Fibroblast of pulmonary artery (primary cell): Measurements from ENCODE around the gene APBB2.

Experiments used
- DNase-seq: peaks from one replicate; pipeline ENCODE4 v3.0.0-alpha.2; 2010; ENCODE audit warnings: low read depth
- H3K4me3 ChIP-seq: replicated peaks from 2 replicates; pipeline ENCODE4 v1.5.1; 2011; ENCODE audit warnings: low read depth, mild to moderate bottlenecking, control low read depth, low read length, moderate library complexity
- TF ChIP-seq, protein P1 (sequence below): IDR thresholded peaks from 2 replicates; pipeline ENCODE4 v1.5.1; 2011; ENCODE audit warnings: mild to moderate bottlenecking, control low read depth, low read length, inconsistent platforms; ENCODE audit errors: missing control alignments

APBB2 gene

DNA sequence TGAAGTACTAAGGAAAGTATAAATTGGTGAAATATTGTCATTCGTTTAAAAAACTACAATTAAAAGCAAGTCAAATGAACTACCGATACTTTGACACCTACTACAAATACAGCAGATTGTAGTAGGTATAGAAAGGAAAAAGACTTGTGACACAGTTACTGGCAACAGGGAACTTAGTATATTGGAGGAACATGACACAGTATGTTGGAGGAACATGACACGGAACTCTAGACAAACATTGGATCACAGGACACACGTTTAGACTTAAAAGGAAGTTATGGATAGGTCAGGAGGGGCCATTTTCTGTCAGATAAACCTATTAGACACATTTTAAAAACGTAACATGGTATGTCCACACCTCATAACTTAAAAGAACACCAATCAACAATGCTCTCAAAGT lies 132.5 kb downstream of the APBB2 start:
- DNase-seq, result no peak
- no peak overlapping the region for H3K4me3 ChIP-seq
- TF ChIP-seq, protein P1, sequence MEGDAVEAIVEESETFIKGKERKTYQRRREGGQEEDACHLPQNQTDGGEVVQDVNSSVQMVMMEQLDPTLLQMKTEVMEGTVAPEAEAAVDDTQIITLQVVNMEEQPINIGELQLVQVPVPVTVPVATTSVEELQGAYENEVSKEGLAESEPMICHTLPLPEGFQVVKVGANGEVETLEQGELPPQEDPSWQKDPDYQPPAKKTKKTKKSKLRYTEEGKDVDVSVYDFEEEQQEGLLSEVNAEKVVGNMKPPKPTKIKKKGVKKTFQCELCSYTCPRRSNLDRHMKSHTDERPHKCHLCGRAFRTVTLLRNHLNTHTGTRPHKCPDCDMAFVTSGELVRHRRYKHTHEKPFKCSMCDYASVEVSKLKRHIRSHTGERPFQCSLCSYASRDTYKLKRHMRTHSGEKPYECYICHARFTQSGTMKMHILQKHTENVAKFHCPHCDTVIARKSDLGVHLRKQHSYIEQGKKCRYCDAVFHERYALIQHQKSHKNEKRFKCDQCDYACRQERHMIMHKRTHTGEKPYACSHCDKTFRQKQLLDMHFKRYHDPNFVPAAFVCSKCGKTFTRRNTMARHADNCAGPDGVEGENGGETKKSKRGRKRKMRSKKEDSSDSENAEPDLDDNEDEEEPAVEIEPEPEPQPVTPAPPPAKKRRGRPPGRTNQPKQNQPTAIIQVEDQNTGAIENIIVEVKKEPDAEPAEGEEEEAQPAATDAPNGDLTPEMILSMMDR, result no peak

DNA sequence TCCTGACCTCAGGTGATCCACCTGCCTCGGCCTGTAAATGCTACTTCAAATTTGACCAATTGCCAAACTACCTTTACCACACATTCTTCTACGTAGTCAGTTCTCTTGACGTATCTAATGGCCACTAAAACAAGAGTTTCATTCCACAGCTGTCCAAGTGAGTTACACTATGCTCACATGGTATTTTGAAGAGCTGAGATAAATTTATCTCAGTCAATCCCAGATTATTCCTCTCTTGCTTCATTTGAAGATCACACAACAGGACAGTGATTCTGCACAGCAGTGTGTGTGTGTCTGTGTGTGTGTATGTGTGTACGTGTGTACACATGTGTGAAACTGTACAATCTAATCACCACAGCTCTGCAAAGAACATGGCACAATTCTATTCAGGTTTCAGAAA lies 133.4 kb downstream of the APBB2 start:
- TF ChIP-seq, protein P1, result no peak
- no peak overlapping the region for H3K4me3 ChIP-seq
- no peak for DNase-seq

DNA sequence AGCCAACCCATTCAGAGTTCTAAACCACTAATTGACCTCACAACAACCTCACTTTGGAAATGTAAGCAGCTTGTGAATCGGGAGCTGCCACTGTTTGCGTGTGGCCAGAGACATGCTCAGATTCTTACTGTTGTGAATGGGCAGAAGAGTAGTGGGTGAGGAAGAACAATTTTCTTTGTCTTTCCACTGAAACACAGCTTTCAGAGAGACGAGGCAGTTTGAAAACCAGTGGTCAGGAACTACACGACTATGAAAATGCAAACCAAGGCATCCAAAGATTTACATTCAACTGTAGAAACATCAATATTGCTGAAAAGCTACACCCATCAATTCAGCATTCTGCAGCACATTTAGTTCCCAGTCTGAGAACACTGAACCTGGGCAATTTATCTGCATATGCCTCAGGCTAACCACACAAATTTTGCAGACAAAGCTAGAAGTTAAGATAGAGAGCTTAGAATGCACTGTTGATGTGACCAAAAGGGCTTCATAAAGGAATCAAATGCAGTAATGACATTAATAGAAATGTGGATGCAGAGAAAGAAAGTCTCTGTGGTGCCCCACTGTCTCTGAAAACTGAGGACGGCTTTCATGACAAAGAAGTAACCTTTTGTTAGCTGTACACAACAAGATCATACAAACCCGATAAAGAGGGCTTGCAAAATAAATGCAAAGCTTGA lies 134.3 kb downstream of the APBB2 start:
- TF ChIP-seq, protein P1, result no peak
- DNase-seq, result no peak
- no peak overlapping the region for H3K4me3 ChIP-seq

DNA sequence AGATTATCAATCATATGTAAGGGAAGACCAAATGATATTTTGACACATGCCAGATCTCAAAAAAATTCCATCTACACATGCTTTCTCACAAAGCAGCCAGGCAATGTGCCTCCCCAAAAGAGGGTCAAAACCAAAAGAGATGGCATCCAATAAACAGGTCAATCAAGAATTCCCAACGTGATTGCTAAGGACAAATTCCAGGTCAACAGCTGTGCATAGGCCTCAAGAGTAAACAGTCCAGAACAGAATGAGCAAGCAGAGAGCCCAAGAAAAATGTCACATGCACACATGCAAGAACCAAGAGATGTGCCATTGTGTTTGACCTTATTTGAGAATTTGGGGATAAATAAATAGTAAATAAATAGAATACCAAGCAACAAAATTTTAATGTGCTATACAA lies 136.7 kb downstream of the APBB2 start:
- no peak overlapping the region for H3K4me3 ChIP-seq
- no peak for DNase-seq
- TF ChIP-seq, protein P1, result no peak

DNA sequence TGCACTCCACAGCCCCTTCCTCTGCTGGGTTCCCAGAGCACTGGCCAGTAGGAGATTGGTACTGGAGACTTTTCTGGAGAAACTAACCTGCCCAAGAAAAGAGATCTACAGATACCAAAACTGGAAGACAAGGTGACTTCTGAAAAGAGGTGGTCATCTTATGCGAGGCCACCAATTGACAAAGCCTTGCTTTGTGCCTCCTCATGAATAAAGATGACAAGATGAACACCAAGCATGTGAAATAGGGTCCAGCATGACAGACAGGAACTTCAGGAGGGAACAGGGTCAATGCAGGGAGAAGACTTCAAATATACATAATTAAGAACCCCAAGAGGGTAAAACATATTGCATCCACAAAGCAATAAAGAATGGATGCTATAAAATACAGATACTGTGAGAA lies 137.9 kb downstream of the APBB2 start:
- no peak for DNase-seq
- no peak overlapping the region for H3K4me3 ChIP-seq
- TF ChIP-seq, protein P1, result no peak

DNA sequence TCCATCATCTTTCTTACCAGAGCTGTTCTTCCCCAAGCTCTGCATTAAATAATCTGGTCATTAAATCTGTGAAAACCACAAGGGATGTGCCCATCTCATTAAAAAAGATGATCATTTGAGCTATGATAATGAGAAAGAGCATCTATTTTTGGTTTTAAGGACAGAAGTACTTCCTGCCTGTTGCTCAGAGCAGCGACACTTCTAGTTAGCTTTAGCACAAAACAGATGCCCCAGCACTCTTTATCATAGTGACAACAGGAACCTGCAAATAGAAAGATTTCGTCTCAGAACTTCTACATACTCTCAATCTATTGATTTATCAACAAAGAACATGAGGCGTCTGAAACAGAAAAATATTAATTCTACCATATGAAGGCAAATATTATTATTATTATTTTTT lies 140.1 kb downstream of the APBB2 start:
- H3K4me3 ChIP-seq, result no peak overlapping the region
- no peak for DNase-seq
- TF ChIP-seq, protein P1, result no peak
